GM12878 (cell line): ENCODE results near the gene SLC41A1. TPM values are rescaled to one million over a fixed set of nuclear protein-coding genes. Genes with fewer than 3 reads are reported as not detected.

Source experiments
- ATAC-seq: fragments of 200-7000 bp; cut with Tn5 transposase; 3 replicates; pipeline ENCODE4 v1.9.1; 2020; ENCODE audit warnings: mild to moderate bottlenecking, moderate library complexity
- BruUV-seq: library from RNA; stranded (reverse); fragments of 400-500 nt; replicated peaks from 2 replicates; lab custom pipeline; 2021; lab: Mats Ljungman, UMichigan
- CTCF ChIA-PET: fragments of 300-600 bp; sonication (Branson Sonifier 250); formaldehyde crosslinking; extraction: SDS; loops from one replicate; lab custom pipeline; 2021; ENCODE audit warnings: inconsistent platforms; lab: Yijun Ruan, JAX
- POLR2A ChIA-PET: fragments of 350-600 bp; formaldehyde crosslinking; extraction: SDS; loops from one replicate; lab custom pipeline; 2021; ENCODE audit warnings: inconsistent platforms; lab: Charles Lee
- RAD21 ChIA-PET: fragments of 300-600 bp; sonication (Branson Sonifier 250); formaldehyde crosslinking; loops from one replicate; lab custom pipeline; 2023; ENCODE audit warnings: antibody characterized with exemption; ENCODE audit not compliant: unreplicated experiment; lab: Charles Lee
- SMC1A ChIA-PET: fragments of 300-600 bp; sonication (Branson Sonifier 250); formaldehyde crosslinking; loops from one replicate; lab custom pipeline; 2023; ENCODE audit not compliant: unreplicated experiment, uncharacterized antibody; lab: Charles Lee
- DNase-seq: peaks from one replicate; pipeline ENCODE4 v3.0.0-alpha.2; 2011; ENCODE audit warnings: low read depth, low spot score
- FAIRE-seq: peaks from 3 replicates; lab custom pipeline; 2011; peaks lifted over from hg19 to GRCh38; lab: Jason Lieb, UNC
- H2AFZ ChIP-seq: 2 replicates; pipeline ENCODE4 v1.6.0; 2011; ENCODE audit warnings: low read depth, low read length, control low read depth; ENCODE audit not compliant: control insufficient read depth
- H3K27ac ChIP-seq: 2 replicates; pipeline ENCODE4 v1.5.1; 2011; ENCODE audit warnings: control low read depth; ENCODE audit not compliant: control insufficient read depth, insufficient read depth
- H3K27me3 ChIP-seq, 2 experiments: replicated peaks in 1 of 2; 2 replicates each; pipeline versions ENCODE4 v1.6.0 to v1.6.1; 2011; ENCODE audit warnings: low read length in 1 of 2; ENCODE audit not compliant: control insufficient read depth in 2 of 2, insufficient read depth in 2 of 2
- H3K36me3 ChIP-seq, 2 experiments: 2 replicates each; pipeline ENCODE4 v1.5.1; 2011; ENCODE audit warnings: low read length in 1 of 2; ENCODE audit not compliant: control insufficient read depth in 2 of 2, insufficient read depth in 2 of 2
- H3K4me1 ChIP-seq: 2 replicates; pipeline ENCODE4 v1.6.1; 2011; ENCODE audit warnings: mild to moderate bottlenecking, low read length, moderate library complexity, mixed read lengths; ENCODE audit not compliant: control insufficient read depth, insufficient read depth
- H3K4me2 ChIP-seq: 2 replicates; pipeline ENCODE4 v1.6.0; 2011; ENCODE audit warnings: control low read depth; ENCODE audit not compliant: control insufficient read depth, insufficient read depth
- H3K4me3 ChIP-seq: fragments of 200-600 bp; sonication (generic); 2 replicates; pipeline ENCODE4 v1.5.1; 2016
- H3K79me2 ChIP-seq: 2 replicates; pipeline ENCODE4 v1.6.0; 2011; ENCODE audit warnings: low read length; ENCODE audit not compliant: control insufficient read depth, insufficient read depth
- H3K9ac ChIP-seq: 2 replicates; pipeline ENCODE4 v1.8.0; 2011; ENCODE audit warnings: low read length, control low read depth, mixed read lengths; ENCODE audit not compliant: control insufficient read depth, insufficient read depth
- H3K9me3 ChIP-seq: replicated peaks from 3 replicates; pipeline ENCODE4 v1.5.1; 2011; ENCODE audit warnings: mild to moderate bottlenecking, low read length; ENCODE audit not compliant: control insufficient read depth, insufficient read depth
- H4K20me1 ChIP-seq: 2 replicates; pipeline ENCODE4 v1.6.0; 2011; ENCODE audit not compliant: control insufficient read depth, insufficient read depth
- BCL11A ChIP-seq: IDR thresholded peaks from 2 replicates; pipeline ENCODE4 v1.6.1; 2011; ENCODE audit warnings: low read depth, low read length
- BHLHE40 ChIP-seq, 2 experiments: fragments of 450-650 bp in 1 of 2; IDR thresholded peaks; 2 replicates each; pipeline ENCODE4 v1.6.1; 2011 to 2017; ENCODE audit warnings: low read depth in 2 of 2, borderline replicate concordance in 1 of 2, improper control_type of control experiment in 1 of 2, low read length in 1 of 2, mild to moderate bottlenecking in 1 of 2
- EP300 ChIP-seq, 2 experiments: fragments of 150-350 bp in 1 of 2; IDR thresholded peaks; 2 replicates each; pipeline ENCODE4 v1.6.1; 2011 to 2012; ENCODE audit warnings: low read depth in 2 of 2, low read length in 2 of 2, borderline replicate concordance in 1 of 2, improper control_type of control experiment in 1 of 2, inconsistent platforms in 1 of 2; ENCODE audit not compliant: control insufficient read depth in 1 of 2
- ETV6 ChIP-seq, 2 experiments: fragments of 450-650 bp in 1 of 2; IDR thresholded peaks in 1 of 2; conservative IDR thresholded peaks in 1 of 2; 2 replicates each; pipeline ENCODE4 v1.6.1; 2014; ENCODE audit warnings: antibody characterized with exemption in 1 of 2, borderline replicate concordance in 1 of 2, low read depth in 1 of 2, mild to moderate bottlenecking in 1 of 2, moderate library complexity in 1 of 2
- KAT2A ChIP-seq: conservative IDR thresholded peaks from 2 replicates; pipeline ENCODE4 v1.6.1; 2011; ENCODE audit warnings: low read depth, low read length; ENCODE audit not compliant: control insufficient read depth
- KDM1A ChIP-seq: fragments of 200-600 bp; sonication (generic); IDR thresholded peaks from 2 replicates; pipeline ENCODE4 v1.6.1; 2016; ENCODE audit warnings: borderline replicate concordance
- NFXL1 ChIP-seq: fragments of 450-650 bp; IDR thresholded peaks from 2 replicates; pipeline ENCODE4 v1.6.1; 2017; ENCODE audit warnings: antibody characterized with exemption, mild to moderate bottlenecking, borderline replicate concordance
- NR2C1 ChIP-seq: fragments of 450-650 bp; IDR thresholded peaks from 2 replicates; pipeline ENCODE4 v1.6.1; 2017; ENCODE audit warnings: antibody characterized with exemption, mild to moderate bottlenecking, moderate library complexity
- WGBS: methylation state at CpG from one replicate; pipeline ENCODE4 v1.1.6; 2016; ENCODE audit warnings: low lambda C conversion rate; ENCODE audit not compliant: insufficient replicate concordance, insufficient coverage; ENCODE audit errors: missing lambda C conversion rate; 5-methylcytosine and 5-hydroxymethylcytosine counted together
- in situ Hi-C: fragments of 300-500 bp; cut with MboI; formaldehyde crosslinking; loops from 9 replicates; pipeline ENCODE4 v1.14.3; 2018; ENCODE audit warnings: mixed read lengths
- intact Hi-C: fragments of 100-400 bp; cut with micrococcal nuclease; formaldehyde crosslinking; loops from one replicate; pipeline ENCODE4 v1.14.2; 2022; ENCODE audit not compliant: unreplicated experiment
- polyA plus RNA-seq, 11 experiments: library from polyadenylated mRNA; depleted of rRNA in 4 of 11; unstranded in 6 of 11; stranded (reverse) in 5 of 11; fragments of >200 nt; fragmentation: Nextera tagmentation in 4 of 11; fragmentation: Illumina TruSeq in 1 of 11; extraction: Ambion mirVana in 4 of 11; extraction: Trizol in 1 of 11; gene quantifications; 1 replicate in 1 of 11; 2 replicates in 10 of 11; pipeline versions ENCODE4 v1.2.1 to v1.2.3, GENCODE V29; 2011 to 2016; ENCODE audit warnings: inconsistent platforms in 2 of 11, missing spikeins in 2 of 11, low read depth in 1 of 11
- total RNA-seq, 4 experiments: library from RNA; depleted of rRNA in 3 of 4; stranded (reverse); fragments of >200 nt in 3 of 4; fragmentation: Illumina TruSeq in 1 of 4; extraction: Trizol in 1 of 4; gene quantifications; 2 replicates each; pipeline versions ENCODE4 v1.2.1 to v1.2.3, GENCODE V29; 2013 to 2021
- TF ChIP-seq, protein P1 (sequence below): fragments of 450-650 bp; IDR thresholded peaks from 2 replicates; pipeline ENCODE4 v1.6.1; 2018; ENCODE audit warnings: mild to moderate bottlenecking, low read depth, moderate library complexity; ENCODE audit not compliant: partially characterized antibody
- TF ChIP-seq, protein P2 (sequence below): IDR thresholded peaks from 2 replicates; pipeline ENCODE4 v1.6.1; 2012; ENCODE audit warnings: low read depth, low read length, improper control_type of control experiment
- TF ChIP-seq, protein P3 (sequence below): IDR thresholded peaks from 2 replicates; pipeline ENCODE4 v1.6.1; 2012; ENCODE audit warnings: low read depth, low read length, improper control_type of control experiment
- TF ChIP-seq, protein P4 (sequence below): IDR thresholded peaks from 2 replicates; pipeline ENCODE4 v1.6.1; 2011; ENCODE audit warnings: borderline replicate concordance, low read depth, mild to moderate bottlenecking, moderate library complexity, low read length; ENCODE audit not compliant: insufficient read depth, poor library complexity, severe bottlenecking
- TF ChIP-seq, protein P5 (sequence below): fragments of 450-650 bp; IDR thresholded peaks from 2 replicates; pipeline ENCODE4 v1.6.1; 2017; ENCODE audit warnings: borderline replicate concordance

Gene SLC41A1
- total and polyA plus RNA-seq, 10 of the 15 experiments (the other 5 are each of a cell fraction or from before 2014, with no cell fraction given): 0.13 to 11.3 (median 0.42) TPM

DNA sequence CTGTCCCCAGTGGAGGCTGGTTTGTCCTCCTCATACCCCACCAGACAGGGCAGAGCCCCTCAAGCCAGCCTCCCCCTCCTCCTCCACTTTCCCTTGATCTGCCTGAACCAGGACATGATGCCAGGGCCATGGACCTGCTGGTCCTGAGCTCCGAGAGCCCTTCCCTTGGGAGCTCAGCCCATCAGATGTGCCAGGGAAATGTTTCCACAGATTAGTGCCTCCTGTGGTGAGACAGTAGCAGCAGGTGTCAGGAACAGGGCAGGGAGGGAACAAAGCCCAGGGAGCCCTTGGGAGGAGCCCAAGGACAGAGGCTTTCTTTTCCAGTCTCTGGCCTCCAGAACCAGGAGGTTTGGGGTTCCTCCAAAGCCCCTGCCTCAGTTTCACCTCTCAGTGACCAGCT is 14.6 kb upstream of the SLC41A1 start:
- no peak overlapping the region for H2AFZ ChIP-seq
- no peaks in the 10 kb centered on the region for H4K20me1 ChIP-seq
- H3K36me3 ChIP-seq: no peaks in the 10 kb centered on the region
- ChIA-PET POLR2A (interaction anchor here (0.5 kb wide), 1 partner anchor 110 kb away, joined by 3 read pairs; no protein-coding TSS in a partner anchor), SMC1A (interaction anchor here (0.7 to 1.3 kb wide), 3 partner anchors 10 to 33 kb away, joined by 3 to 5 read pairs (median 5); no protein-coding TSS in a partner anchor), CTCF (interaction anchor here (1.1 to 3.6 kb wide), 5 partner anchors 35 to 150 kb away, joined by 3 to 17 read pairs (median 4); no protein-coding TSS in a partner anchor), RAD21 (interaction anchor here (1.2 to 1.3 kb wide), 2 partner anchors 135 to 222 kb away, joined by 3 to 4 read pairs; no protein-coding TSS in a partner anchor)
- DNase-seq (no peak), FAIRE-seq (no peak), ATAC-seq (no peak)
- H3K79me2 ChIP-seq: no peaks in the 10 kb centered on the region
- no peaks in the 10 kb centered on the region; the same call in 1 of the 2 replicates for H3K4me1 ChIP-seq
- H3K27me3 ChIP-seq: peaks cover 0 to 6% of the 10 kb centered on the region in 2 experiments; a peak in 3 of 4 replicates
- no TSS peak for BruUV-seq
- H3K9me3 ChIP-seq: peaks cover 5% of the 10 kb centered on the region; the same call in 2 of the 3 replicates
- intact Hi-C loops: no loop called here
- no peak overlapping the region for H3K9ac ChIP-seq
- H3K27ac ChIP-seq: no peak overlapping the region
- H3K4me3 ChIP-seq: no peak overlapping the region
- in situ Hi-C loops: no loop called here
- WGBS: 8% methylated on average over 1 of the region's 1 CpG
- H3K4me2 ChIP-seq: no peak overlapping the region
- no peak for TF ChIP-seq KDM1A
- TF ChIP-seq EP300 (IDR thresholded peaks at IDR 0.05; ENCODE audit: borderline replicate concordance in 1 of 2, control insufficient read depth in 1 of 2, low read depth in 2 of 2, low read length in 2 of 2): no peak
- no peak for TF ChIP-seq BCL11A
- TF ChIP-seq NR2C1: no peak
- no peak for TF ChIP-seq NFXL1
- TF ChIP-seq, protein P1, sequence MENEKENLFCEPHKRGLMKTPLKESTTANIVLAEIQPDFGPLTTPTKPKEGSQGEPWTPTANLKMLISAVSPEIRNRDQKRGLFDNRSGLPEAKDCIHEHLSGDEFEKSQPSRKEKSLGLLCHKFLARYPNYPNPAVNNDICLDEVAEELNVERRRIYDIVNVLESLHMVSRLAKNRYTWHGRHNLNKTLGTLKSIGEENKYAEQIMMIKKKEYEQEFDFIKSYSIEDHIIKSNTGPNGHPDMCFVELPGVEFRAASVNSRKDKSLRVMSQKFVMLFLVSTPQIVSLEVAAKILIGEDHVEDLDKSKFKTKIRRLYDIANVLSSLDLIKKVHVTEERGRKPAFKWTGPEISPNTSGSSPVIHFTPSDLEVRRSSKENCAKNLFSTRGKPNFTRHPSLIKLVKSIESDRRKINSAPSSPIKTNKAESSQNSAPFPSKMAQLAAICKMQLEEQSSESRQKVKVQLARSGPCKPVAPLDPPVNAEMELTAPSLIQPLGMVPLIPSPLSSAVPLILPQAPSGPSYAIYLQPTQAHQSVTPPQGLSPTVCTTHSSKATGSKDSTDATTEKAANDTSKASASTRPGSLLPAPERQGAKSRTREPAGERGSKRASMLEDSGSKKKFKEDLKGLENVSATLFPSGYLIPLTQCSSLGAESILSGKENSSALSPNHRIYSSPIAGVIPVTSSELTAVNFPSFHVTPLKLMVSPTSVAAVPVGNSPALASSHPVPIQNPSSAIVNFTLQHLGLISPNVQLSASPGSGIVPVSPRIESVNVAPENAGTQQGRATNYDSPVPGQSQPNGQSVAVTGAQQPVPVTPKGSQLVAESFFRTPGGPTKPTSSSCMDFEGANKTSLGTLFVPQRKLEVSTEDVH: no peak
- TF ChIP-seq, protein P2, sequence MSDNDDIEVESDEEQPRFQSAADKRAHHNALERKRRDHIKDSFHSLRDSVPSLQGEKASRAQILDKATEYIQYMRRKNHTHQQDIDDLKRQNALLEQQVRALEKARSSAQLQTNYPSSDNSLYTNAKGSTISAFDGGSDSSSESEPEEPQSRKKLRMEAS: no peak
- TF ChIP-seq ETV6 (conservative IDR thresholded peaks at IDR 0.05 in 1 of 2, IDR thresholded peaks at IDR 0.05 in 1 of 2; ENCODE audit: borderline replicate concordance in 1 of 2, low read depth in 1 of 2): no peak
- no peak for TF ChIP-seq BHLHE40 (IDR thresholded peaks at IDR 0.05; ENCODE audit: borderline replicate concordance in 1 of 2, low read depth in 2 of 2, low read length in 1 of 2)
- TF ChIP-seq, protein P3, sequence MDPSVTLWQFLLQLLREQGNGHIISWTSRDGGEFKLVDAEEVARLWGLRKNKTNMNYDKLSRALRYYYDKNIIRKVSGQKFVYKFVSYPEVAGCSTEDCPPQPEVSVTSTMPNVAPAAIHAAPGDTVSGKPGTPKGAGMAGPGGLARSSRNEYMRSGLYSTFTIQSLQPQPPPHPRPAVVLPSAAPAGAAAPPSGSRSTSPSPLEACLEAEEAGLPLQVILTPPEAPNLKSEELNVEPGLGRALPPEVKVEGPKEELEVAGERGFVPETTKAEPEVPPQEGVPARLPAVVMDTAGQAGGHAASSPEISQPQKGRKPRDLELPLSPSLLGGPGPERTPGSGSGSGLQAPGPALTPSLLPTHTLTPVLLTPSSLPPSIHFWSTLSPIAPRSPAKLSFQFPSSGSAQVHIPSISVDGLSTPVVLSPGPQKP: no peak
- no peak for TF ChIP-seq KAT2A
- TF ChIP-seq, protein P4, sequence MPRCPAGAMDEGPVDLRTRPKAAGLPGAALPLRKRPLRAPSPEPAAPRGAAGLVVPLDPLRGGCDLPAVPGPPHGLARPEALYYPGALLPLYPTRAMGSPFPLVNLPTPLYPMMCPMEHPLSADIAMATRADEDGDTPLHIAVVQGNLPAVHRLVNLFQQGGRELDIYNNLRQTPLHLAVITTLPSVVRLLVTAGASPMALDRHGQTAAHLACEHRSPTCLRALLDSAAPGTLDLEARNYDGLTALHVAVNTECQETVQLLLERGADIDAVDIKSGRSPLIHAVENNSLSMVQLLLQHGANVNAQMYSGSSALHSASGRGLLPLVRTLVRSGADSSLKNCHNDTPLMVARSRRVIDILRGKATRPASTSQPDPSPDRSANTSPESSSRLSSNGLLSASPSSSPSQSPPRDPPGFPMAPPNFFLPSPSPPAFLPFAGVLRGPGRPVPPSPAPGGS: no peak
- TF ChIP-seq, protein P5, sequence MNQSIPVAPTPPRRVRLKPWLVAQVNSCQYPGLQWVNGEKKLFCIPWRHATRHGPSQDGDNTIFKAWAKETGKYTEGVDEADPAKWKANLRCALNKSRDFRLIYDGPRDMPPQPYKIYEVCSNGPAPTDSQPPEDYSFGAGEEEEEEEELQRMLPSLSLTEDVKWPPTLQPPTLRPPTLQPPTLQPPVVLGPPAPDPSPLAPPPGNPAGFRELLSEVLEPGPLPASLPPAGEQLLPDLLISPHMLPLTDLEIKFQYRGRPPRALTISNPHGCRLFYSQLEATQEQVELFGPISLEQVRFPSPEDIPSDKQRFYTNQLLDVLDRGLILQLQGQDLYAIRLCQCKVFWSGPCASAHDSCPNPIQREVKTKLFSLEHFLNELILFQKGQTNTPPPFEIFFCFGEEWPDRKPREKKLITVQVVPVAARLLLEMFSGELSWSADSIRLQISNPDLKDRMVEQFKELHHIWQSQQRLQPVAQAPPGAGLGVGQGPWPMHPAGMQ: no peak
